K562 (cell line): ENCODE measurements around the gene CEACAM20. TPM values are rescaled to one million over a fixed set of nuclear protein-coding genes. Genes with fewer than 3 reads are reported as not detected.
A peak's percentile ranks its signal among the peaks of the same experiment; 100 is the strongest.

Source experiments
- ARID1B ChIP-seq: fragments of 450-650 bp; IDR thresholded peaks from 2 replicates; pipeline ENCODE4 v1.6.1; 2016; ENCODE audit warnings: antibody characterized with exemption, mild to moderate bottlenecking, inconsistent platforms
- CBFA2T2 ChIP-seq: fragments of 450-650 bp; conservative IDR thresholded peaks from 2 replicates; pipeline ENCODE4 v1.6.1; 2017; ENCODE audit warnings: mild to moderate bottlenecking
- EP300 ChIP-seq: IDR thresholded peaks from 2 replicates; pipeline ENCODE4 v1.6.1; 2012; ENCODE audit warnings: low read length, improper control_type of control experiment
- GATA2 ChIP-seq: sonication (generic); formaldehyde crosslinking; IDR thresholded peaks from 2 replicates; pipeline ENCODE4 v1.4.0; 2020; ENCODE audit warnings: mild to moderate bottlenecking, missing genetic modification reagents
- RAD21 ChIP-seq, 2 experiments: fragments of 250-450 bp in 1 of 2; fragments of 450-650 bp in 1 of 2; sonication (Bioruptor Pico) in 1 of 2; formaldehyde crosslinking in 1 of 2; IDR thresholded peaks in 1 of 2; conservative IDR thresholded peaks in 1 of 2; 2 replicates each; pipeline versions ENCODE4 v1.4.0 to v1.8.0; 2020 to 2022; ENCODE audit warnings: mild to moderate bottlenecking in 2 of 2, moderate library complexity in 1 of 2
- RBM34 ChIP-seq: fragments of 200-400 bp; formaldehyde crosslinking; IDR thresholded peaks from 2 replicates; pipeline ENCODE4 v1.6.1; 2018; ENCODE audit warnings: low read length, borderline replicate concordance; ENCODE audit not compliant: insufficient read depth
- SMARCA4 ChIP-seq: fragments of 450-650 bp; IDR thresholded peaks from 2 replicates; pipeline ENCODE4 v1.6.1; 2016
- SMARCC2 ChIP-seq: fragments of 450-650 bp; IDR thresholded peaks from 2 replicates; pipeline ENCODE4 v1.6.1; 2017; ENCODE audit warnings: antibody characterized with exemption, moderate library complexity, mild to moderate bottlenecking, low read depth
- TAL1 ChIP-seq: fragments of 450-650 bp; IDR thresholded peaks from 2 replicates; pipeline ENCODE4 v1.6.1; 2016; ENCODE audit warnings: mild to moderate bottlenecking
- TBP ChIP-seq: optimal IDR thresholded peaks from 2 replicates; pipeline ENCODE3; 2011; ENCODE audit warnings: low read depth, low read length, improper control_type of control experiment
- ZNF263 ChIP-seq: sonication (generic); formaldehyde crosslinking; IDR thresholded peaks from 2 replicates; pipeline ENCODE4 v1.8.0; 2022; ENCODE audit warnings: mild to moderate bottlenecking, missing genetic modification reagents, borderline replicate concordance
- polyA plus RNA-seq, 8 experiments: library from polyadenylated mRNA; depleted of rRNA in 4 of 8; stranded (reverse) in 5 of 8; unstranded in 3 of 8; fragments of >200 nt; fragmentation: Nextera tagmentation in 2 of 8; fragmentation: Illumina TruSeq in 1 of 8; extraction: Ambion mirVana in 2 of 8; extraction: Trizol in 1 of 8; gene quantifications; 2 replicates each; pipeline versions ENCODE4 v1.2.1 to v1.2.3, GENCODE V29; 2011 to 2014; ENCODE audit warnings: inconsistent platforms in 1 of 8, missing spikeins in 1 of 8
- total RNA-seq, 7 experiments: library from RNA; depleted of rRNA in 6 of 7; stranded (reverse); fragments of >200 nt in 6 of 7; fragmentation: Illumina TruSeq in 2 of 7; extraction: Trizol in 2 of 7; gene quantifications; 2 replicates each; pipeline versions ENCODE4 v1.2.1 to v1.2.3, GENCODE V29; 2011 to 2021; ENCODE audit warnings: low replicate concordance in 1 of 7
- TF ChIP-seq, protein P1 (sequence below): IDR thresholded peaks from 3 replicates; pipeline ENCODE4 v1.6.1; 2011; ENCODE audit warnings: borderline replicate concordance, mild to moderate bottlenecking, moderate library complexity; ENCODE audit not compliant: insufficient read length; ENCODE audit errors: extremely low read depth
- TF ChIP-seq, protein P2 (sequence below): sonication (generic); IDR thresholded peaks from 2 replicates; pipeline ENCODE4 v1.6.1; 2016

CEACAM20 gene
- total and polyA plus RNA-seq, 9 of the 15 experiments (the other 6 are each of a cell fraction or from before 2014, with no cell fraction given): not detected

DNA sequence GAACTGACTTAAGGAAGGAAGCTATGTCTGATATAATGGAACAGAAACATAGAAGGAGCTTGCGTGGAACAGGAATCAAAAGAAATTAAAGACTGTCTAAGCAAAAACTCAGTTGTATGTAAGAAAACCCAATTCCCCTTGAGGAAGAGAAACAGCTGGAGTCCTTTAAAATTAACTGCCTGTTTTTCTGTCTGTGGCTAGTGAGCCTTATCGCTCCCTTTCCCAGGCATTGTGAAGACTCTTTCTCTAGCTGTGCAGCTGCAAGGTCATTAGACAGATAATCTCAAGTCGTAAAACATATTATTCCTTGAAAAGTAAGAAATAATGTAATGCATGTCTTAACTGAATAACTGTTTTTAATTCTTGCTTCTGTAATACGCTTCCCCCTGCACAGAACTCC lies 44.2 kb upstream of the CEACAM20 start (continued):
- TF ChIP-seq, protein P1, sequence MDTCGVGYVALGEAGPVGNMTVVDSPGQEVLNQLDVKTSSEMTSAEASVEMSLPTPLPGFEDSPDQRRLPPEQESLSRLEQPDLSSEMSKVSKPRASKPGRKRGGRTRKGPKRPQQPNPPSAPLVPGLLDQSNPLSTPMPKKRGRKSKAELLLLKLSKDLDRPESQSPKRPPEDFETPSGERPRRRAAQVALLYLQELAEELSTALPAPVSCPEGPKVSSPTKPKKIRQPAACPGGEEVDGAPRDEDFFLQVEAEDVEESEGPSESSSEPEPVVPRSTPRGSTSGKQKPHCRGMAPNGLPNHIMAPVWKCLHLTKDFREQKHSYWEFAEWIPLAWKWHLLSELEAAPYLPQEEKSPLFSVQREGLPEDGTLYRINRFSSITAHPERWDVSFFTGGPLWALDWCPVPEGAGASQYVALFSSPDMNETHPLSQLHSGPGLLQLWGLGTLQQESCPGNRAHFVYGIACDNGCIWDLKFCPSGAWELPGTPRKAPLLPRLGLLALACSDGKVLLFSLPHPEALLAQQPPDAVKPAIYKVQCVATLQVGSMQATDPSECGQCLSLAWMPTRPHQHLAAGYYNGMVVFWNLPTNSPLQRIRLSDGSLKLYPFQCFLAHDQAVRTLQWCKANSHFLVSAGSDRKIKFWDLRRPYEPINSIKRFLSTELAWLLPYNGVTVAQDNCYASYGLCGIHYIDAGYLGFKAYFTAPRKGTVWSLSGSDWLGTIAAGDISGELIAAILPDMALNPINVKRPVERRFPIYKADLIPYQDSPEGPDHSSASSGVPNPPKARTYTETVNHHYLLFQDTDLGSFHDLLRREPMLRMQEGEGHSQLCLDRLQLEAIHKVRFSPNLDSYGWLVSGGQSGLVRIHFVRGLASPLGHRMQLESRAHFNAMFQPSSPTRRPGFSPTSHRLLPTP: no peak
- TF ChIP-seq EP300 (peak; percentile 35; the same call in 1 of the 2 replicates), ARID1B (peak; percentile 60), ZNF263 (CRISPR knock-in tag) (no peak), RBM34 (no peak), SMARCC2 (no peak), CBFA2T2 (peak; percentile 47; the same call in 1 of the 2 replicates), TBP (no peak), SMARCA4 (peak; percentile 64; the same call in 1 of the 2 replicates), GATA2 (CRISPR knock-in tag) (0 out of 2 replicates have a peak, but pooled peaks have one; percentile 17), RAD21 (CRISPR knock-in tag; conservative IDR thresholded peaks at IDR 0.05 in 1 of 2, IDR thresholded peaks at IDR 0.05 in 1 of 2) (0 out of 4 replicates have a peak, but pooled peaks of 1 of the 2 experiments have one; percentile 7), TAL1 (peak; percentile 44; the same call in 1 of the 2 replicates)
- TF ChIP-seq, protein P2, sequence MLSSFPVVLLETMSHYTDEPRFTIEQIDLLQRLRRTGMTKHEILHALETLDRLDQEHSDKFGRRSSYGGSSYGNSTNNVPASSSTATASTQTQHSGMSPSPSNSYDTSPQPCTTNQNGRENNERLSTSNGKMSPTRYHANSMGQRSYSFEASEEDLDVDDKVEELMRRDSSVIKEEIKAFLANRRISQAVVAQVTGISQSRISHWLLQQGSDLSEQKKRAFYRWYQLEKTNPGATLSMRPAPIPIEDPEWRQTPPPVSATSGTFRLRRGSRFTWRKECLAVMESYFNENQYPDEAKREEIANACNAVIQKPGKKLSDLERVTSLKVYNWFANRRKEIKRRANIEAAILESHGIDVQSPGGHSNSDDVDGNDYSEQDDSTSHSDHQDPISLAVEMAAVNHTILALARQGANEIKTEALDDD: peak; percentile 89
- TF ChIP-seq, all 486 proteins: peak for 20
